HepG2 (cell line): ENCODE data around the gene MCRIP2. TPM values are rescaled to one million over a fixed set of nuclear protein-coding genes. Genes with fewer than 3 reads are reported as not detected.

Experiments
- ATAC-seq: fragments of 200-7000 bp; cut with Tn5 transposase; 3 replicates; pipeline ENCODE4 v1.9.1; 2020; ENCODE audit warnings: mild to moderate bottlenecking, moderate library complexity
- BruUV-seq: library from RNA; stranded (reverse); fragments of 400-500 nt; replicated peaks from 2 replicates; lab custom pipeline; 2021; lab: Mats Ljungman, UMichigan
- CTCF ChIA-PET: fragments of 300-600 bp; formaldehyde crosslinking; extraction: SDS; loops from one replicate; lab custom pipeline; 2021; ENCODE audit warnings: low total read pairs, inconsistent platforms, low intra/inter-chr PET ratio; lab: Yijun Ruan, JAX
- POLR2A ChIA-PET: fragments of 350-600 bp; sonication (Branson Sonifier 250); formaldehyde crosslinking; loops from one replicate; lab custom pipeline; 2020; ENCODE audit warnings: antibody characterized with exemption, inconsistent platforms; lab: Yijun Ruan, JAX
- DNase-seq: peaks from one replicate; pipeline ENCODE4 v3.0.0-alpha.2; 2015; ENCODE audit warnings: low spot score
- FAIRE-seq: peaks from 3 replicates; lab custom pipeline; 2011; peaks lifted over from hg19 to GRCh38; lab: Jason Lieb, UNC
- H2AFZ ChIP-seq: one replicate; pipeline ENCODE4 v1.6.1; 2011; ENCODE audit warnings: low read length, inconsistent platforms
- H3K27ac ChIP-seq: fragments of 300-600 bp; 3 replicates; pipeline ENCODE4 v1.8.0; 2011; ENCODE audit warnings: mixed run types, mild to moderate bottlenecking, mixed read lengths, low read length, inconsistent platforms; ENCODE audit not compliant: insufficient read depth; ENCODE audit errors: extremely low read length
- H3K27me3 ChIP-seq, 2 experiments: fragments of 200-600 bp in 1 of 2; 2 replicates in 1 of 2; 3 replicates in 1 of 2; pipeline versions ENCODE4 v1.6.0 to v1.8.0; 2011; ENCODE audit warnings: low read length in 2 of 2, mild to moderate bottlenecking in 2 of 2, moderate library complexity in 2 of 2, inconsistent platforms in 1 of 2; ENCODE audit not compliant: insufficient read depth in 2 of 2, control insufficient read depth in 1 of 2
- H3K36me3 ChIP-seq, 2 experiments: fragments of 200-600 bp in 1 of 2; replicated peaks in 1 of 2; 2 replicates in 1 of 2; 3 replicates in 1 of 2; pipeline versions ENCODE4 v1.5.1 to v1.8.0; 2011; ENCODE audit warnings: low read length in 2 of 2, inconsistent platforms in 1 of 2; ENCODE audit not compliant: insufficient read depth in 2 of 2, control insufficient read depth in 1 of 2
- H3K4me1 ChIP-seq: 2 replicates; pipeline ENCODE4 v1.5.1; 2012; ENCODE audit warnings: low read length, inconsistent platforms; ENCODE audit not compliant: insufficient read depth
- H3K4me2 ChIP-seq: 2 replicates; pipeline ENCODE4 v1.6.0; 2011; ENCODE audit warnings: low read depth, low read length, inconsistent platforms
- H3K4me3 ChIP-seq, 3 experiments: fragments of 200-600 bp in 1 of 3; sonication (generic), shearing (Covaris generic) in 1 of 3; replicated peaks in 1 of 3; 2 replicates each; pipeline ENCODE4 v1.5.1; 2011 to 2016; ENCODE audit warnings: low read length in 3 of 3, inconsistent platforms in 2 of 3, low read depth in 2 of 3, mild to moderate bottlenecking in 2 of 3, control low read depth in 1 of 3, mixed read lengths in 1 of 3; ENCODE audit not compliant: insufficient read depth in 1 of 3
- H3K79me2 ChIP-seq: one replicate; pipeline ENCODE4 v1.6.1; 2011; ENCODE audit warnings: low read length, inconsistent platforms; ENCODE audit not compliant: insufficient read depth
- H3K9ac ChIP-seq: 2 replicates; pipeline ENCODE4 v1.6.0; 2011; ENCODE audit warnings: mild to moderate bottlenecking, low read depth, low read length, inconsistent platforms; ENCODE audit not compliant: insufficient read depth
- H3K9me3 ChIP-seq: 2 replicates; pipeline ENCODE4 v1.5.1; 2012; ENCODE audit warnings: mild to moderate bottlenecking, low read length
- H4K20me1 ChIP-seq: 2 replicates; pipeline ENCODE4 v1.6.0; 2011; ENCODE audit warnings: inconsistent platforms, mild to moderate bottlenecking, low read length, moderate library complexity; ENCODE audit not compliant: insufficient read depth
- AGO2 ChIP-seq: fragments of 200-400 bp; formaldehyde crosslinking; optimal IDR thresholded peaks from 2 replicates; pipeline ENCODE3; 2017; ENCODE audit warnings: mild to moderate bottlenecking, low read depth, low read length, moderate library complexity
- AKAP8 ChIP-seq: sonication (generic); formaldehyde crosslinking; IDR thresholded peaks from 2 replicates; pipeline ENCODE4 v1.5.1; 2020; ENCODE audit warnings: mild to moderate bottlenecking, missing genetic modification reagents
- ESRRA ChIP-seq: sonication (generic); formaldehyde crosslinking; IDR thresholded peaks from 2 replicates; pipeline ENCODE4 v1.5.1; 2020; ENCODE audit warnings: mild to moderate bottlenecking, low read depth, missing genetic modification reagents
- HOXA7 ChIP-seq: sonication (generic); formaldehyde crosslinking; IDR thresholded peaks from 2 replicates; pipeline ENCODE4 v1.8.1; 2022; ENCODE audit warnings: mild to moderate bottlenecking, missing genetic modification reagents, moderate library complexity
- KDM5B ChIP-seq: sonication (generic); formaldehyde crosslinking; IDR thresholded peaks from 2 replicates; pipeline ENCODE4 v1.4.0; 2020; ENCODE audit warnings: missing genetic modification reagents, mild to moderate bottlenecking, borderline replicate concordance
- MTF1 ChIP-seq: sonication (generic); formaldehyde crosslinking; IDR thresholded peaks from 2 replicates; pipeline ENCODE4 v1.5.0; 2020; ENCODE audit warnings: missing genetic modification reagents
- PAX8 ChIP-seq: sonication (generic); formaldehyde crosslinking; IDR thresholded peaks from 2 replicates; pipeline ENCODE4 v1.8.0; 2022; ENCODE audit warnings: mild to moderate bottlenecking, missing genetic modification reagents, borderline replicate concordance
- POLR2AphosphoS5 ChIP-seq: IDR thresholded peaks from 2 replicates; pipeline ENCODE4 v1.6.1; 2012; ENCODE audit warnings: low read depth, low read length
- RBFOX2 ChIP-seq: fragments of 200-400 bp; formaldehyde crosslinking; IDR thresholded peaks from 2 replicates; pipeline ENCODE4 v1.6.1; 2017; ENCODE audit warnings: low read depth, mild to moderate bottlenecking, low read length
- RBM22 ChIP-seq: fragments of 200-400 bp; formaldehyde crosslinking; optimal IDR thresholded peaks from 2 replicates; pipeline ENCODE3; 2017; ENCODE audit warnings: mild to moderate bottlenecking, low read length, moderate library complexity
- SRSF1 ChIP-seq: fragments of 200-400 bp; formaldehyde crosslinking; optimal IDR thresholded peaks from 2 replicates; pipeline ENCODE3; 2017; ENCODE audit warnings: mild to moderate bottlenecking, low read depth, low read length, moderate library complexity
- TP53 ChIP-seq: sonication (generic); formaldehyde crosslinking; conservative IDR thresholded peaks from 2 replicates; pipeline ENCODE4 v1.4.0; 2020; ENCODE audit warnings: missing genetic modification reagents
- ZFP90 ChIP-seq: sonication (generic); formaldehyde crosslinking; IDR thresholded peaks from 2 replicates; pipeline ENCODE4 v1.8.0; 2022; ENCODE audit warnings: missing genetic modification reagents, mild to moderate bottlenecking, inconsistent platforms, borderline replicate concordance
- ZNF546 ChIP-seq: sonication (generic); formaldehyde crosslinking; conservative IDR thresholded peaks from 2 replicates; pipeline ENCODE4 v1.8.1; 2023; ENCODE audit warnings: mild to moderate bottlenecking, missing genetic modification reagents
- ZNF552 ChIP-seq: sonication (generic); formaldehyde crosslinking; IDR thresholded peaks from 2 replicates; pipeline ENCODE4 v1.9.0; 2022; ENCODE audit warnings: missing genetic modification reagents, mild to moderate bottlenecking, borderline replicate concordance
- ZNF790 ChIP-seq: sonication (generic); formaldehyde crosslinking; IDR thresholded peaks from 2 replicates; pipeline ENCODE4 v1.8.0; 2022; ENCODE audit warnings: missing genetic modification reagents, mild to moderate bottlenecking, borderline replicate concordance
- ZNF850 ChIP-seq: sonication (generic); formaldehyde crosslinking; conservative IDR thresholded peaks from 2 replicates; pipeline ENCODE4 v1.9.0; 2021; ENCODE audit warnings: mild to moderate bottlenecking, missing genetic modification reagents
- WGBS: methylation state at CpG from one replicate; pipeline ENCODE4 v1.1.6; 2017; ENCODE audit warnings: low lambda C conversion rate; 5-methylcytosine and 5-hydroxymethylcytosine counted together
- in situ Hi-C: cut with HindIII; loops from 2 replicates; pipeline ENCODE4 v1.10.0; 2017; ENCODE audit warnings: low pct_unique_long_range_greater_than_20kb; ENCODE audit not compliant: extremely low pct_ligation_motif_present
- intact Hi-C: fragments of 100-400 bp; cut with micrococcal nuclease; formaldehyde crosslinking; loops from one replicate; pipeline ENCODE4 v1.10.0; 2022; ENCODE audit not compliant: unreplicated experiment
- polyA plus RNA-seq, 8 experiments: library from polyadenylated mRNA; depleted of rRNA in 3 of 8; stranded (reverse) in 7 of 8; unstranded in 1 of 8; fragments of >200 nt; fragmentation: Illumina TruSeq in 4 of 8; extraction: Trizol in 4 of 8; gene quantifications; 2 replicates each; pipeline versions ENCODE4 v1.2.1 to v1.2.3, GENCODE V29; 2011 to 2016; ENCODE audit warnings: low read depth in 4 of 8, missing spikeins in 1 of 8, mixed read lengths in 1 of 8; ENCODE audit not compliant: insufficient read depth in 1 of 8
- total RNA-seq, 5 experiments: library from RNA; depleted of rRNA; stranded (reverse); fragments of >200 nt; fragmentation: Illumina TruSeq; extraction: Trizol; gene quantifications; 2 replicates each; pipeline ENCODE4 v1.2.3, GENCODE V29; 2016; ENCODE audit warnings: low read depth in 1 of 5
- TF ChIP-seq, protein P1 (sequence below): sonication (generic); formaldehyde crosslinking; IDR thresholded peaks from 2 replicates; pipeline ENCODE4 v1.5.1; 2020; ENCODE audit warnings: mild to moderate bottlenecking, missing genetic modification reagents, moderate library complexity

The MCRIP2 gene
- total and polyA plus RNA-seq, 2 of the 13 experiments (the other 11 are each of a cell fraction or from before 2014, with no cell fraction given), result 39.6 to 76.7 TPM

GRCh38 chr16:646679-647172 lies 5.1 kb downstream of the MCRIP2 start:
- H3K27ac ChIP-seq, result peak overlapping the region; percentile 62
- H3K4me3 ChIP-seq, result no peak overlapping the region
- no peak overlapping the region for H3K9ac ChIP-seq

DNA sequence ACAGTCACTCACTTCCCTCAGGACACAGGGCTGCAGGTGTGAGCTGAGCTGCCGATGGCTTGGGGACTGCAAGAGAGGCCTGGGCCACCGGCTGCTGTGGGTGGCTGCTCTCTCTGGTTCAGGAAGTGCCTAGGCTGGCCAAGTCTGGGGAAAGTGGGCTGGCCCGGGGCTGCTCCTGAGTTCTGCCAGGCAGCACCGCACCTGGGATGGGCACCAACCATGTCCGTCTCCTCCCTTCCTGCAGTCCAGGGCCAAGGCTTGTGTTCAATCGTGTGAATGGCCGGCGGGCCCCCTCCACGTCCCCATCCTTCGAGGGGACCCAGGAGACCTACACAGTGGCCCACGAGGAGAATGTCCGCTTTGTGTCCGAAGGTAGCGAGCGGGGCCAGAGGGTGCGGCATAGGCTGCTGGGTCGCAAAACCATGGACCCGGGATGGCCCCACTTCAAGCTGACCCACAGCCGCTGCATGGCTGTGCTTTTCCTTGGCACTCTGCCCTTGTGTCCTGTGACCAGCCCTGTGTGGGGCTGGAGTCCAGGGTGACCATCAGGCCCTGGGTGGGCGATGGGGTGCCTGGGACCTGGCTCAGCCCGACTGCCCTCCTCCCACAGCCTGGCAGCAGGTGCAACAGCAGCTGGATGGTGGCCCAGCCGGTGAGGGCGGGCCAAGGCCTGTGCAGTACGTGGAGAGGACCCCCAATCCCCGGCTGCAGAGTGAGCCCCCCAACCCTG lies 5.7 kb downstream of the MCRIP2 start:
- H2AFZ ChIP-seq, result no peak overlapping the region
- peak overlapping the region; percentile 91; the same call in 1 of the 2 replicates for H3K9ac ChIP-seq
- no peaks in the 10 kb centered on the region for H3K9me3 ChIP-seq
- H3K79me2 ChIP-seq, result peaks cover 31% of the 10 kb centered on the region
- no peaks in the 10 kb centered on the region for H3K36me3 ChIP-seq
- POLR2A ChIA-PET, result interaction anchor here (0.8 to 2.4 kb wide), 7 partner anchors 9 to 42 kb away, joined by 3 to 15 read pairs (median 7); partner anchors contain the start of genes METTL26, RHOT2 and STUB1
- H4K20me1 ChIP-seq, result peaks cover 4% of the 10 kb centered on the region; the same call in 1 of the 2 replicates
- intact Hi-C loops (loop anchor here (10.0 kb wide), 1 partner anchor 63 kb away; no protein-coding TSS in a partner anchor), in situ Hi-C loops (no loop called here)
- H3K27ac ChIP-seq, result peak overlapping the region; percentile 93
- FAIRE-seq (no peak), ATAC-seq (no peak), DNase-seq (no peak)
- peak overlapping the region in 1 of 3 experiments; percentile 79; a peak in 2 of 6 replicates for H3K4me3 ChIP-seq
- peak overlapping the region; percentile 83 for H3K4me2 ChIP-seq
- H3K4me1 ChIP-seq, result peaks cover 76% of the 10 kb centered on the region
- WGBS, result 85% methylated on average over 5 of the region's 25 CpGs
- BruUV-seq, result no TSS peak
- H3K27me3 ChIP-seq, result no peaks in the 10 kb centered on the region
- CTCF ChIA-PET, result no interaction called here
- TF ChIP-seq RBM22, result peak; percentile 80
- no peak for TF ChIP-seq PAX8
- no peak for TF ChIP-seq ZNF552 (CRISPR knock-in tag)
- TF ChIP-seq, protein P1, sequence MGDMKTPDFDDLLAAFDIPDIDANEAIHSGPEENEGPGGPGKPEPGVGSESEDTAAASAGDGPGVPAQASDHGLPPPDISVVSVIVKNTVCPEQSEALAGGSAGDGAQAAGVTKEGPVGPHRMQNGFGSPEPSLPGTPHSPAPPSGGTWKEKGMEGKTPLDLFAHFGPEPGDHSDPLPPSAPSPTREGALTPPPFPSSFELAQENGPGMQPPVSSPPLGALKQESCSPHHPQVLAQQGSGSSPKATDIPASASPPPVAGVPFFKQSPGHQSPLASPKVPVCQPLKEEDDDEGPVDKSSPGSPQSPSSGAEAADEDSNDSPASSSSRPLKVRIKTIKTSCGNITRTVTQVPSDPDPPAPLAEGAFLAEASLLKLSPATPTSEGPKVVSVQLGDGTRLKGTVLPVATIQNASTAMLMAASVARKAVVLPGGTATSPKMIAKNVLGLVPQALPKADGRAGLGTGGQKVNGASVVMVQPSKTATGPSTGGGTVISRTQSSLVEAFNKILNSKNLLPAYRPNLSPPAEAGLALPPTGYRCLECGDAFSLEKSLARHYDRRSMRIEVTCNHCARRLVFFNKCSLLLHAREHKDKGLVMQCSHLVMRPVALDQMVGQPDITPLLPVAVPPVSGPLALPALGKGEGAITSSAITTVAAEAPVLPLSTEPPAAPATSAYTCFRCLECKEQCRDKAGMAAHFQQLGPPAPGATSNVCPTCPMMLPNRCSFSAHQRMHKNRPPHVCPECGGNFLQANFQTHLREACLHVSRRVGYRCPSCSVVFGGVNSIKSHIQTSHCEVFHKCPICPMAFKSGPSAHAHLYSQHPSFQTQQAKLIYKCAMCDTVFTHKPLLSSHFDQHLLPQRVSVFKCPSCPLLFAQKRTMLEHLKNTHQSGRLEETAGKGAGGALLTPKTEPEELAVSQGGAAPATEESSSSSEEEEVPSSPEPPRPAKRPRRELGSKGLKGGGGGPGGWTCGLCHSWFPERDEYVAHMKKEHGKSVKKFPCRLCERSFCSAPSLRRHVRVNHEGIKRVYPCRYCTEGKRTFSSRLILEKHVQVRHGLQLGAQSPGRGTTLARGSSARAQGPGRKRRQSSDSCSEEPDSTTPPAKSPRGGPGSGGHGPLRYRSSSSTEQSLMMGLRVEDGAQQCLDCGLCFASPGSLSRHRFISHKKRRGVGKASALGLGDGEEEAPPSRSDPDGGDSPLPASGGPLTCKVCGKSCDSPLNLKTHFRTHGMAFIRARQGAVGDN, result no peak; the same call in 1 of the 2 replicates

More at GRCh38 chr16:646679-647172, 5.1 kb downstream of the MCRIP2 start:
- TF ChIP-seq KDM5B (CRISPR knock-in tag) (0 out of 2 replicates have a peak, but pooled peaks have one; percentile 12), TP53 (CRISPR knock-in tag) (no peak), HOXA7 (CRISPR knock-in tag) (peak; percentile 61; the same call in 1 of the 2 replicates), AGO2 (peak; percentile 87), ESRRA (CRISPR knock-in tag) (no peak), SRSF1 (peak; percentile 5), ZNF850 (CRISPR knock-in tag) (no peak), POLR2AphosphoS5 (peak; percentile 38; the same call in 1 of the 2 replicates), ZNF790 (CRISPR knock-in tag) (no peak), AKAP8 (CRISPR knock-in tag) (peak; percentile 65; the same call in 1 of the 2 replicates), MTF1 (CRISPR knock-in tag) (no peak), ZNF546 (CRISPR knock-in tag) (no peak), RBFOX2 (peak; percentile 29; the same call in 1 of the 2 replicates), ZFP90 (no peak)
- TF ChIP-seq, all 625 proteins: peak for 7
- H3K27me3 ChIP-seq, result no peaks in the 10 kb centered on the region
- ChIA-PET CTCF (no interaction called here), POLR2A (interaction anchor here (1.8 kb wide), 1 partner anchor 33 kb away, joined by 15 read pairs; the partner anchor contains the start of gene STUB1)
- intact Hi-C loops, result loop anchor here (10.0 kb wide), 1 partner anchor 62 kb away; no protein-coding TSS in a partner anchor
- no peaks in the 10 kb centered on the region for H3K36me3 ChIP-seq
- FAIRE-seq, result no peak
- no peak overlapping the region for H2AFZ ChIP-seq
- ATAC-seq, result no peak
- peaks cover 31% of the 10 kb centered on the region for H3K79me2 ChIP-seq
- in situ Hi-C loops, result no loop called here
- no TSS peak for BruUV-seq
- no peaks in the 10 kb centered on the region for H3K9me3 ChIP-seq
- H3K4me2 ChIP-seq, result no peak overlapping the region
- H4K20me1 ChIP-seq, result peaks cover 4% of the 10 kb centered on the region; the same call in 1 of the 2 replicates
- no peak for DNase-seq
- 94% methylated on average over 9 of the region's 22 CpGs for WGBS
- H3K4me1 ChIP-seq, result peaks cover 76% of the 10 kb centered on the region
